EL (cell line): Measurements from ENCODE around the gene ARPC5L.
A peak's percentile ranks its signal among the peaks of the same experiment; 100 is the strongest.

Experiments
- DNase-seq: peaks from one replicate; pipeline ENCODE4 v3.0.0-alpha.2; 2016

ARPC5L gene

DNA sequence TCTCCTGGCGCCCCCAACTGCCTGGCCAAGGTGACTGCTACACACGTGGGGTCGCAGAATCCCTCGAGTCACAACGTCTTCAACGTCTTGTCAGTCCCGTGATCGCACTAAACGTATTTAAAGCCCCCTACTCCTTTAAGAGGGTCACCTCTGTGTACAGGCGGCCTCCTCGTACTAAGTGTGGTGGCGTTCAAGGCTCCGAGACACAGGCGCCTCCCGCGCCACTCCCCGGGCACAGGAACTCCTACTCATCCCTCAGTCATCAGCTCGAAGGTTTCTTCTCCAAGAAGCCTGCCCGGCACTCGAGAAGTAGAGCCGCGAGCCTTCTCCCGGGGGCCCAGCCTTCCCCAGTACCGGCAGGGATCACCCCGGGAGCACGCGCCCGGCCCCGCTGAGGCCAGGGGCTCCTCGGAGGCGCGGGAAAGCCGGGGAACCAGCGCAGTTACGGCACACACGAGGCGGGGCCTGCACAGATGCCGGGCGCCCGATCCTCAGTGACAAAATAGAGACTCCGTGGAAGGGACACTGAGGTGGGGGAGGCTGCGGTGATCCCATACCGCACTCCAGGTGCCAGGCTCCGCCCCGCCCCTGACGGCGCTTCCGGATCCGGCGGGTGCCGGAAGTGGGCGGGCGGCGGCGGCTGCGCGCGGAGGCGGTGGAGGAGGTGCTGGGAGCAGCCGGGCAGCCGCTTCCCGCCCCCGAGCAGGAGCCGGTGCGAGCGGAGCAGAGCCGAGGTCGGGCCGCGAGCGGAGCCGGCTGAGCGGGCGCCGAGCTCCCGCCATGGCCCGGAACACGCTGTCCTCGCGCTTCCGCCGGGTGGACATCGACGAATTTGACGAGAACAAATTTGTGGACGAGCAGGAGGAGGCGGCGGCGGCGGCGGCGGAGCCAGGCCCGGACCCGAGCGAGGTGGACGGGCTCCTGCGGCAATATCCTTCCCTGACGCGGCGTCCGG, 6.9 kb downstream of the ARPC5L start:
- DNase-seq = peak; percentile 86

DNA sequence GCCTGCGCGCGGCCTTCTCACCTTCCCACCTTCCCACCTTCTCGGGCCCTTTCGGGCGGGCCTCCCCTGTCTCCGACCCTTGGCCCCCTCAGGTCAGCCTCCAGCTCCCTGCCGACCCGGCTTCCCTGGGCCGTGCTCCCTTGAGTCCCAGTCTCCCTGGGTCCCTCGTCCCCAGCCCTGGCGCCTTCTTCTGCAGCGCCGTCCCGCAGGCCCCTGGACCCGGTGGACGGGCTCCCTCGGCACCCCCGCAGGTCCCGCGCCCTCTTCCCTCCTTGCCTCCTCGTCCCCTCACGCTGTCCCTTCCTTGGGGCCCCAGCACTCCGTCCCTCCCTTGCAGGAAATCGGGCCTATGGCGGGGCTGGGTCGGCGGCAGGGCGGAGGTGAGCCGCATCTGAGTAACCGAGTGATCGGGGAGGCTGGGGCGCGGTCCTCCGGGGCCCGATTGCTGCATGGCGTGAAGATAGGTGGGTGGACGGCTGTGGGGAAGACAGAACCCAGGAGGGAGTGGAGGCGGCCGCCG, 7.6 kb downstream of the ARPC5L start:
- no peak for DNase-seq

DNA sequence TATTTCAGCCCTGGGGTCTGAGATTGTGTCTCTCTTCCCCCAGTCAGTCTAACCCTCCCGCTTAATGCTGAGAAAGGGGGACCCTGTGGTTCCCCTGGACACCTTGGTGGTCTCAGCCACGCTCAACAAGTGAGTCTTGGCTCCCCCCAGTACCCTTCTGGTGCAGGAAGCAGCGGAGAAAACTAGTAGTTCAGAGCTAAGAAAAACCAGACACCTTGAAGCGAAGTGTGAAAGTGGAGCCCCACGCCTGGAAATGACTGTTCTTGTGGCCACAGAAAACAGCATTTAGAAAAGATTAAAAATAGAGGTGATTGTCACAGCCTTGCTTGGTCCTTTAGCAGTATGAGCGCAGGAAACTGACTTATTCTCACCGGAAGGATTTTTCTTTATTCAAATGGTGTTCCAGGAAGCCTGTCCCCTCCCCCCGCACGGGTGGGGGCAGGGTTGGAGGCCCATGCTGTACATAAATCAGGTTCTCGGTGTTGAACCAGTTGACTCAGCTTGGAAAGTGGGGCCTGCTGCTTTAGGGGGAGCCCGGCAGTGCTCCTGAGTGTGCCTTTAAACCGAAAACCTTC, 8.1 kb downstream of the ARPC5L start:
- peak; percentile 51 for DNase-seq

DNA sequence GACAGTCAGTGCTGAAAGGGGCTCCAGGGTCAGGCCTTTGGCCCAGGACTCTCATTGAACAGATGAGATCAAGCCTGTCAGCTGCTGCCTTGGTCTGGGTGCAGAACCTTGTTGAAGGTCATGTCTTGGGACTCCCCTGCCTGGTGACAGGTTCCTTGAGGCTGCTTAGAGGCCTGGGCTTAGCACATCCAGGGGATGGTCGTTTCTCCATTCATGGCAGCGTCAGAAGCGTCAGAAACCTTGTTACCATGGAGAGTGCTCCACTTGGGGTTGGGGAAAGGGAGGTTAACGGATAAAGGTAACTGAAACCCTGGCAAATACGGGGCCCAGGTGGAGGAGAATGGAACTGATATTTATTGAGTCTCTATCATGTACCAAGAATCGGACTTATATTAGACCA, 8.8 kb downstream of the ARPC5L start:
- no peak for DNase-seq

DNA sequence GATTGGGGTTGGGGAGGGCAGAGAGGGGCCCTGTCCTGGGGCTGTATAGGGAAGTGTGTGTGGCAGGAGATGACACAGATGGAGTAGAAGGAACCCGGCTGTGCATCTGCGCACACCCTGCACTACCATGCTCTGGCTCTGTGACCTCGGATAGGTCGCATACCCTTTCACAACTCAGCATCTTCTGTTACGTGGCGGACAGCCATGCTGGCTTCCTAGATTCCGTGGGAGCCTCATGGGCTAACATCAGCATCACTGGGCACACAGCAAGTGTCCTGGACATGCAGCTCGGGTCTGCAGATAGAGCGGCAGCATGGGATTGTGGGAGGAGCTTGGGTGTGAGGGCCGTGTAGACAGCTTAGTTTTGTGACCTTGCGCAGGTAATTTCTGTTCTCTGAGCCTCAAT, 9.2 kb downstream of the ARPC5L start:
- DNase-seq = no peak

DNA sequence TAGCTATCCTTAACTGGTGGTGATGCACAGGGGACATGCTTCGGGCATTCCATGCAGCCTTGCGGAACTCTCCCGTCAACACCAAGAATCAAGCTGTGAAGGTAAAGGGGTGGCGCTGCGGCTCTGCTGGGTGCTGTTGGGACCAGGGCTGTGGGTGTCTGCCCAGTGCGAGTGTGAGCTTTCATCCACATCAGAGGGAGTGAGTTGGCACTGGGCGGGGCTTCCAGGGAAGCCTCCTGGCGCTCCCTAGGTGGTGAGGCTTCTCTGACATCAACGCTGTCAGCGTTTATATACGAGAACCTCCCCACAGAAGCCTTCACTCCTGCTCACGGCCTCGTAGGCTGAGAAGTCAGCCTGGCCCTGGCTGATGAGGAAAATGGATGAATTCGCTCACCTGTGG, 11.7 kb downstream of the ARPC5L start:
- no peak for DNase-seq

DNA sequence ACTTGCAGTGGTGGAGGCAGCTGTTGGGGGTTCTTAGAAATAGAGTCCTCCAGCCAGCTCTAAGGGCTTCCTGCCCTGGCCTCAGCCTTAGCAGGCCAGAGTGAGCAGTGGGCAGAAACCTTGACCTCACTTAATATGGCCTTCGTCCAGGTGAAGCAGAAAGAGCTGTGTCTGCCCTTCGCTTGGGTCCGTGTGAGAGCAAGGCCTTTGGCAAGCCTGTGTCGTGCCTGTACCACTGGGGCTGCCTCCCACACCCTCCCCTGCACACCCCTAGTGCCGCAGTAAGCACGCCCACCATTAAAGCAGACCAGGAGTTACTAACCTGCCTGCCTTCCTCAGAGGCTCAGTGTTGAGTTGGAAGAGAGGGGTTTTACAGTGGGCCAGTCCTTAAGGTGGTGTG, 13.6 kb downstream of the ARPC5L start:
- no peak for DNase-seq

DNA sequence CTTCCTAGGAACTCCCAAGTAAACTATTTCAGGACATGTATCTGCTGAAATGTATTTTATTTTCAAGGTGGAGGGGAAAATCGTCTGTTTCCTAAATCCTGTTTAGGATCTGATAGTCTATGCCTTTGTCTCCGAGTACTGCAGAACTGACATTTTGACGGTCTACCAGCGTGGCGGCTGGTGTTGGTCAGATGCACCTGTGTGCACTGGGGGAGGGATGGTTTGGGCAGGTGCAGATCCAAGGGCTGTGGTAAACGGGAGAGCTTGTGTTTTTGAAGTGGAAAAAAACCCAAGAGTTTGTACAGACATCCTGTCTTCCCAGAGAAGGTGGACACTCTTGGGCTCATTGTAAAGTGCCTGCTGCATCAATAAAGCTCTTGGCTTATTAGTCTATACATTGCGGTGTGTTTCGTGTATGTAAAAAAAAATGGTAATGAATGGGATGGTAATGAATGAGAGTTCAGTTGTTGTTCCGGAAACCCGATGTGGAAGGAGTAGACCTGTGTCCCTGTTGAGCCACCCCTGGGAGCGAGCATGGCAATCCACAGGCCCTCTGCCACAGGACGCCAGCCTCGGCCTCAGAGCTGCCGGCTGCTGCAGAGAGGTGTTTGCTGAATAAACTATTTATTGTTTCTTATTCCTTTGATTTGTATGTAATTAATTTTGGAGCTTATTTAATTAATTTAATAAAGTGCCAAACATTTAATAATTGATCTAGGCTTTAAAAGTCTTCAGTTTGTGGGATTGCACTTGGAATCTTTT, 15.3 kb downstream of the ARPC5L start:
- DNase-seq = no peak

DNA sequence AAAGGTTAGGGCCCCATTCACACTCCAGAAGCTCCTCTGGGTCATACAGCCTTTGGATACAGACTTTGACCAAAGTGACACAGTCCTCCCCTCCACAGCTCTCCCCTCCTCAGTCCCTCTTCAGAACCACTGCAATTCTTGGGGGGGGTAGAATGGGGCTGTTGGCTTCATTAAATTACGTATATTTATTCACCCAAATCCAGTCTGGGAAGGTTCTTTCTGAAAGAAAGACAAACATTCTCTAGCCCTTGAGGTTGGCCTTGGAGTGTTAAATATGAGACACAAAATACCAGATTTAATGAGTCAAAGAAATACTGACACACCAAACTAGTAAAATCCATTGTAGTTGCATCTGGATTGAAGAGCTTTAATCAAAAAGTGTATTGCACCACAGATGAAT, 16.1 kb downstream of the ARPC5L start:
- DNase-seq = no peak

DNA sequence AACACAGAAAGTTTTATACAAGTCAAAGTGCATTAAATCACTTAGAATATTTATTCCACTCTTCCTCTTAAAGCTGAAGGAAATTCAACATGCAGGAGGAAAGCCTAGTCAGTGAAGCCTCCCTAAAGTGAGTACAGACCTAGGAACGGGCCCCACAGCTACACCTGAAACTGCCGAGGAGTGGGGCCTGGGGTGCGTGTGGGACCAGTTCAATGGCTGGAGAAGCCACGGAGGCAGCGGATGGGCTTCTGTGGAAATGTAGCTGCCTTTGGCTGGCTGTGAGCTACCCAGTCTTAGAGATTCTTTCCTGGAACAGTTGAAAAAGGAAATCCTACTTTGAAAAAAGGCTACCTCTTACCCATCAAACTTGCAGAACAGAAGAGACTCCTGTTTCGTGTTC, 16.6 kb downstream of the ARPC5L start:
- DNase-seq = no peak

DNA sequence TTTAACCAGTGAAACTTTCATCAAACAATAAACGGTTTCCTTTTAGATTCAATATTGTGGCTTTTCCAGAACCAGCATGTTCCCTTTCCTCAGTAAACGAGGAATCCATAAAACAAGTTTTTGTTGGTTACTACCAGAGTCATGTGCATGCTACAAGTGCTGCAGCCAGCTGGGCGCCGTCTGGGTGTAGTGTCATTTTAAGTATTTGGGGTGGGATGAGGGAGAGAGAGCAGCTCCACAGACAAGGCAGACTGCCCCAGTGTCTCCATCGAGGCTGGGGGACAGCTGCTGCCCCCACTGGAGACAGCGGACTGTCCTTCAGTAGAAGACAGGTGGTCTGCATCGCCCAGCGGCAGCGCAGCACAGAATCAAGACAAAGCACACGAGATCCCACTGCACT, 17.3 kb downstream of the ARPC5L start:
- no peak for DNase-seq

DNA sequence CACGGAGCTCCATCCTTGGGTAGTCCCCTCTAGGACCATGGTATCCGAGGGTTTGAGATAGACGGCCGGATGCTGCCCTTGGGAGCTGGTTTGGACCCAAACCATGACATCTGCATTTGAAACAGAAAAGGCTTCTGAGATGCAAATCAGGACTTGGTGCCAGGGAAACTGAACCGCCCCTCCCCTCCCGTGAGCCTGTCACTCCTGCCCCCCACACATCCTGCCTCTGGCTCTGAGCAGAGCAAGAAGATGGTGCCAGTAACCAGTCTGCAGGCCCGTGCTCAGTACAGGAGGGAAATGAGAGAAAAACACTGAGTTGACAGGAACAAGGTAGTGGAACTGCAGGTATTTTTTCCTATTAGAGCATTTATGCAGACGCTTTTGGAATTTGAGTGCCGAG, 18.6 kb downstream of the ARPC5L start:
- DNase-seq = no peak

DNA sequence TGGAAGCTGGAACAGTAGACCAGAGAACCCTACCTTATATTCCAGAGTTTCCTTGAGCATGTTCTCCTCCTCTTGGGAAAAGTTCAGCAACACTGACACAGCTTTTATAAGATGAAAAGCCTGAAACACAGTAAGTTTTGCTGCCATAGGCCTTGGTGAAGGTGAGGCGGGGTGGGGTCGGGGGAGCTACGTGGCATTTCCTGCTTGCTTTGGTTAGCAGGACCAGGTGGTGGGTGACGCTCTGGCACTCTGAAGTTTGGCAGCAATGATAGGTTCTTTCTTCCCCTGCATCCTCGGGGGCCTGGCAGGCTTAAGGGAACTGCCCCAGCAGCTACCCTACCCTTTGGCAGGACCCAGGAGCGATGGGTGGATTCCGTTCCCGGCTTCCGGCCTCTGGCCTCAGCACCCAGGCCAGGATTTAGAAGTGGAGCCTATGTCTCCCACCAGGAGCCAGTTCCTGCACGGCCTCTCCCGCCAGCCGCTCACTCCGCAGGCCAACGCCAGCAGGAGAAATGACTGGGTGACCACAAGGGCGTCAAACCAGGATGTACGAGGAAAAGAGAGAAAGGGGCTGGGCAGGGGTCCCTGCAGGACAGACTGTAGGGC, 19.3 kb downstream of the ARPC5L start:
- no peak for DNase-seq

DNA sequence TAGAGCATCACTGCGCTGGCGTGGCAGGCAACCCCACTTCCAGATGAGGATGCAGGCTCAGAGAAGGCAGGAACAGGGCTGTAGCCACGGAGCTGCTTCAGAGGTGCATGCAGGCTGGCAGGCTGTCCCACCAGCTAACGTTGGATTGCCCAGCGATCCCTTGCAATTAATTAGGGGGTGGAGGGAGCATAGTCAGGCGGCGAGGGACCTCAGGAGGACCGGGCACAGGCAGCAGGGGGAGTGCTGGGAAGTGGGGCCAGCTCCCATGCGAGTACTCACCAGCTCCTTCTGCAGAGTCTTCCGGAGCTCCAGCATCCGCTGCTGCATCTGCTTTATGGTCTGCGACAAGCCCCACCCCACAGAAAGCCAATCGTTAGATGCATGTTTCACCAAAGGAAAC, 20.3 kb downstream of the ARPC5L start:
- DNase-seq = no peak

DNA sequence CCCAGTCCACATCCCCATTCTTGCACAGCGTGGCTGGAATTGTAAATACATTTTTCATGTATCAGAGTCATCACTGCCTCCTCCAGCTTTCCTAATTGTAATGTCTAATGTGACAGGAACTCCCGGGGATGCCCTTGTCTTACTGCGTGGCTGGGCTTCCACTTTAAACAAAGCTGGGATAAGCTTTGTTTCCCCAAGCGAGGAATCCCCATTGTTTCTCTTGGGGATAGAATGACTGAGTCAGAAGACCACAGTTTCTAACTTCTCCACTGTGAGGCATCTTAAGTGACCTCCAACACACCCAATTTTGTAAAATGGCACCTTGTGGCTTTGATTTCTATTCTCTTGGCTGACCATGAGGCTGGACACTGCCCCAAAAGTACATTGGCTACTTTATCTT, 22.4 kb downstream of the ARPC5L start:
- DNase-seq = no peak

DNA sequence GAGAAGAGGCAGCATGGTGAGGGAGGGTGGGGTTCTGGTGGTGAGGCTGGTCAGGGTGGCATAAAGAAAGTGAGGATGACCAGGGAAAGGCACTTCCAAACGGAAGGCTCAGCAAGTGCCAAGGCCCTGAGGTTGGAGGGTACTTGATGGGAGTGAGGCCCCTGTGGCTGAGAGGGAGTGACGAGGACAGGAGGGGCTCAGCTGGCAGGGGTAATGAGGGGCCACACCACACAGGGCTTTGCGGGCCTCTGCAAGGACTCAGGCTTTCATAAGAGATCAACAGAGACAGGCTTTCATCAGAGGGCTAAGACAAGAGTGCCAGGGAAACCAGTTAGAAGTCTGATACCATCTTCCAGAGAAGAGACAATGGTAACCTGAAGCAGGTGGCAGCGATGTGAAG, 23.6 kb downstream of the ARPC5L start:
- no peak for DNase-seq

DNA sequence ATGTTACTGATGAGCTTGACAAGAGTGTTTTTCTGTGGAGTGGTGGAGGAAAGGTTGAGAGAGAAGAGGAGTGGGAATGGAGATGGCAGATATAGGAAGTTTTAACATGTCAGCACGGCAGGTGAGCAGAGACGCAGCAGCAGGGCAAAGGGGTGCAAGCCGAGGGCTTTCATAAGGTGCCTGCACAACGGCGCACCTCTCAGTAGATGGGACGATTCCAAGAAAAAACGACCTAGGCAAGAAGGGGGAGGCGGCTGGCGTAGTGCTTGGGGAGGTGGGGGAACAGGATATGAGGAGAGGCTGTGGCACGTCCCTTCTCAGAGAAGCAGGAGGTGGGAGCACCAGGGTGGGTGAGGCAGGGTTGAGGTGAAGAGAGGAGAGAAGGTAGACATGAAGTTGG, 24.5 kb downstream of the ARPC5L start:
- DNase-seq = no peak

DNA sequence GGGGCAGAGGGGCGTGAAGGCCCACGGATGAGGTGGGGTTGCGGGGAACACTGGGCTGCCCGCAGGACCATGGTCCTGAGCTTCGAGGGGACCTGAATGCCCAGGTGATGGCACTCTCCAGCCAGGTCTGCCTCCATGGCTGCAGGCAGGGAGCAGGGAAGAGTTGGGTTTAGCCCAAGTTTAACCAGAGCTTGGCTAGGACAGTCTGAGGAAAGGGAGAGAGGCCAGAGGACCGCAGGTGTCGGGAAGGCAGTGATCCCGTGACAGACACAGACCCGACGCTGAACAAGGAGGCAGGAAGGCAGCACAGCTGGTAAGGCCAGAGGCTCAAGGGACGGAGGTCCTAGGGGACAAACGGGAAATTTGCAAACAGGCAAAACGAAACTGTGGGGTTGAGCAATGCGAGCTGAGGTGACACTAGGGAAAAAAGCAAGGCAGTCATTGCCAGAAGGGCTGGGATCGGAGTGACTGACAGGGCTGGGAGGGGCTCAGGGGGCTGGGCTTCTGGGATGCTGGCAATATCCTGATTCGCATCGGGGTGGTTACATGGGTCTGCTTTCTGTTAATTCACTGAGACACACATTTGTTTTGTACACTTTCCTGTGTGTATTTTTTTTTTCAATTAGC, 25.0 kb downstream of the ARPC5L start:
- DNase-seq = no peak

DNA sequence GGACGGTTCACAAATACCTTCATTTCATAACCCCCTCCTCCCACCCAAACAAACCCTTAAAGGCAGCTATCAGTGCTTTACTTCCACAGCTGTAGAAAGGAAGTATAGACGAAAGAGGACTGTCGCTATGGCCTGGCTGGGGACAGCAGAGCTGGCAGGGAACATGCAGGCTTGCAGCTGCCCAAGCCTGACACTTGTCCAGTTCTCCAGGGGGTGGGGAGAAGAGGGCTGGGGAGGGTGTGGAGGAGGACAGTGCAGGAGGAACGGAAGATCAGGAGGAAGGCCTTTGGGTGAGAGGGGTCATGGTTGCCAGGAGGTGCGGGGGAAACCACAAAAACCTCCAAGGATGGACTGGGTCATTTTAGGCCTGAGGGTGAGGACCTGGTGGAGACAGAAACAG, 25.9 kb downstream of the ARPC5L start:
- DNase-seq = no peak

DNA sequence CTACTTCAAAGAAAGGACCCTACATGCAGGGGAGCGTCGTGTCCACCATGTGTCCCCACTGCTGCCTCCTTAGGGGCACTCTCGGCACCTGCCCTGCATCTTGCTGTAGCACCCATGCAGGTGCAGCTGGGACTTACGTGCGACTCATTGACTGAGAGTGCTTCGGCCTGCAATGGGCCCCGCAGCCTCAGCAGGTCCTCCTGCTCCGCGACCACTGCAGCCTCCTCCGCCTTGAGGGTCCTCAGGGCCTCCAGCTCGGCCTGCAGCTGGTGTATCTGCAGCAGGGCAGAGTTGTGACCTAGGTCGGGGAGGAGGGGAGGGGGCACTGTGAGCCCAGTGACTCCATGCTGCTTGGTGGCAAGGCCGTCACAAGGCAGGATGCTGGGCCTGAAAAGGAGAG, 27.1 kb downstream of the ARPC5L start:
- DNase-seq = no peak

DNA sequence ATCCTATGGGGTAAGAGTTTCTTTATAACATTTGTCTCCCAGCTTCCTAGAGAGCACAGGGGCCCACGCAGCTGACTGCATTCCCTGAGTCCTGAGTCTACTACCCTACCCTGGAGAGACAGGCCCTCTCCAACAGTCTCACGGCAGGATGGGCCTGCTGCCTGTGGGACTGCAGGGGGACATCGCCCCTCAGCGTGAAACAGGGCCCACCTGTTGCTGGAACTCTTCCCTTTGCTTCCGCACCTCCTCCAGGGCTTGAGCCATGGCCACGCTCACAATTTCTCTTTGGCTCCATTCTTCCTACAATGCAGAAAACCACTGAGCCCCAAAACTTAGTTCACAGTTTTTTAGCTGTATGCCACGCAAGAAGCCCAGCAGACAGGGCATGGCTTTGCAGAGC, 28.2 kb downstream of the ARPC5L start:
- DNase-seq = no peak

DNA sequence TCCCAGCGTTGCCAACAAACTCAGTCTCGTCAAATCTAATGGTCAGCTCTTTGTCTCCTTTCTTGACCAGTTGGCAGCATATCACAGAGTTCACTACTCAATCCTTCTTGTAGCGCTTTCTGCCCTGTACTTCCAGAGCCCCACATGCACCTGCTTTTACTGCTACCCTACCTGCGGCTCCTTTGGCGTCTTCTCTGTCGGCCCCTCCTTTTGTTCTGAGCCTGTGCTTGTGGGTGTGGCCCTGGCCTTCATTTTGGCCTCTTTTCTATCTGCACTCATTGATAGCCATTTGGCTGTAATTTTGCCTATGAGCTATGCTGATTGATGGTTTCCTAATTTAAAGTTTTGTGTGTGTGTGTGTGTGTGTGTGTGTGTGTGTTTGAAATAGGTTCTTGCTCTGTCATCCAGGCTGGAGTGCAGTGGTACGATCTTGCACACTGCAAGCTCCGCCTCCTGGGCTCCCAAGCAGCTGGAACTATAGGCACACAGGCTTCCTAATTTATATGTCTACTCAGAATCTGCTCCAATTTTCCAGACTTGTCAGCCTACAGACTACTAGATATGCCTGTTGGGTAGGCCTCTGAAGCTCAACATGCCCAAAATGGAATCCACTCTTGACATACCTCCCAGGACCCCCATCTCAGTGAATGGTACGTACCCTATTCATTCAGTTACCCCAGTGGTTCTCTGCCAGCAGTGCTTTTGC, 32.3 kb downstream of the ARPC5L start:
- no peak for DNase-seq
